Glomerular endothelial cell (primary cell): ENCODE results near the gene CRISPLD2. TPM values are rescaled to one million over a fixed set of nuclear protein-coding genes. Genes with fewer than 3 reads are reported as not detected.
"Not testable (repeated sequence)": the region's sequence is repeated elsewhere in the genome, so short reads cannot be mapped to it uniquely, and the experiment has no call there.

Experiments
- DNase-seq: peaks from one replicate; pipeline ENCODE4 v3.0.0-alpha.2; 2011; ENCODE audit warnings: low read depth, low spot score; ENCODE audit errors: extremely low read depth
- total RNA-seq: library from RNA; depleted of rRNA; stranded (reverse); fragments of >200 nt; gene quantifications from 2 replicates; pipeline ENCODE4 v1.2.3, GENCODE V29; 2015

CRISPLD2 gene
- total RNA-seq, 1 donor from 2014 or later = 9.9 TPM

DNA sequence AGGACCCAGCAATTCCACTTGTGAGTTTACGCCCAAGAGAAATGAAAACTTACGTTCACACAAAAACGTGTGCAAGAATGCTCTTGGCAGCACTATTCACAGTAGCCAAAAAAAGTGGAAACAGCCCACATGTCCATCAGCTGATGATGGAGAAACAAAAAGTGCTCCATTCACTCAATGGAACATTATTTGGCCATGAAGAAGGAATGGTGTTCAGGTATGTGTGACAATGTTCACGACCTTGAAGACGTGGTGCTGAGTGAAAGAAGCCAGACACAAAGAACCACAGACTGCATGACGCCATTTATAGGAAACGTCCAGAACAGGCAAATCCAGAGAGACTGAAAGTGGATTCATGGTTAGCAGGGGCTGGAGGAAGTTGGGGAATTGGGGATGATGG lies 106.7 kb downstream of the CRISPLD2 start:
- DNase-seq = no peak

- no peak for DNase-seq
Measured at GRCh38 chr16:84927621-84928591, 108.1 kb downstream of the CRISPLD2 start.

DNA sequence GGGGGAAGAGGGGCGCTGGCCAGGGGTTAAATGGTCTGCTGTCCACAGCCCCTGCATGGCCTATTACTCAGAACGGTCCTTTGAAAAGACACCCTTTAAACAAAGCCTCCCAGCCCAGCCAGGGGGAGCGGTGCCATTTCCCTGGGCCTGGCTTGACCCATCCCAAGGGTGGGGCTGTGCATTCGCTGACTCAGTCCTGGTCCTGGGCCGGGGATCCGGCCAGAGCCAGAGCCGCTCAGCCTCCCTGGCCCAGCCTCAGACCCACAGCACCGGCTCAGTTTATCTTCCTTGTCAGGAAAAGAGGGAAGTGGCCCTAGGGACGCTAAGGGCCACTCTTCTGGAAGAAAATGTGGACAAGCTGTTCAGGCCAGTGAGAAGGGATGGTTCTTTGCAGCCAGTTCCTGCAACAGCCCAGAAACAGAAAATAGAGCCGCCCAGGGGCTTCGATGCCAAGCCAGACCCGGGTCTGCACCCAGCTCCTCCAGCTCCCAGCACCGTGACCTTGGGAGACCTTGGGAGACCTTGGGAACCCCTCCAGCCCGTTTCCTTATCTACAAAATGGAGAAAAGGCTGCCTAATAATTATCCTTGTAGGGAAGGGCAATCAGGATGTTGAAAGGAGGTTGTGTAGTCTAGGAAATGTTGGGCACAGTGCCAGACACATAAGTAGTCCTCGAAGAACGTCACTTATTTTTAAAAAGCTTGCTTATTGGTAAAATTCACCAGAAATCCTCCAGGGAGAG lies 109.1 kb downstream of the CRISPLD2 start:
- no peak for DNase-seq

GRCh38 chr16:84929421-84930297 lies 109.9 kb downstream of the CRISPLD2 start:
- no peak for DNase-seq

DNA sequence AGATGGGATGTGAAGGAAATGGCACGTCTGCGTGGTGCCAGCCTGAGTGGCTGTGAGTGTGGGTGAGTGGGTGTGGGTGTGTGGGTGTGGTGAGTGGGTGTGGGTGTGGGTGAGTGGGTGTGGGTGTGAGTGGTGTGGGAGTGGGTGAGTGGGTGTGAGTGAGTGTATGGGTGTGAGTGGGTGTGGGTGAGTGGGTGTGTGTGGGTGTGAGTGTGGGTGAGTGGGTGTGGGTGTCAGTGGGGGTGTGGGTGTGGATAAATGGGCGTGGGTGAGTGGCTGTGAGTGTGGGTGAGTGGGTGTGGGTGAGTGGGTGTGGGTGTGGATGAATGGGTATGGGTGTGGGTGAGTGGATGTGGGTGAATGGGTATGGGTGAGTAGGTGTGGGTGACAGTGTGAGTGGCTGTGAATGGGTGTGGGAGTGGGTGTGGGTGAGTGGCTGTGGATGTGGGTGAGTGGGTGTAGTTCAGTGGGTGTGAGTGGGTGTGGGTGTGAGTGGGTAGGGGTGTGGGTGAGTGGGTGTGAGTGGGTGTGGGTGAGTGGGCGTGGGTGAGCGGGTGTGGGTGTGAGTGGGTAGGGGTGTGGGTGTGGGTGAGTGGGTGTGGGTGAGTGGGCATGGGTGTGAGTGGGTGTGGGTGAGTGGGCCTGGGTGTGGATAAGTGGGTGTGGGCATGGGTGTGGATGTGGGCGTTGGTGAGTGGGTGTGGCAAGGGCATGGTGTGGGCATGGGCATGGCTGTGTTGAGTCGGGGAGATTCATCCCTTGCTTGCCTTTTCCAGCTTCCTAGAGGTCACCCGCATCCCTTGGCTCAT lies 110.7 kb downstream of the CRISPLD2 start:
- no peak for DNase-seq

DNA sequence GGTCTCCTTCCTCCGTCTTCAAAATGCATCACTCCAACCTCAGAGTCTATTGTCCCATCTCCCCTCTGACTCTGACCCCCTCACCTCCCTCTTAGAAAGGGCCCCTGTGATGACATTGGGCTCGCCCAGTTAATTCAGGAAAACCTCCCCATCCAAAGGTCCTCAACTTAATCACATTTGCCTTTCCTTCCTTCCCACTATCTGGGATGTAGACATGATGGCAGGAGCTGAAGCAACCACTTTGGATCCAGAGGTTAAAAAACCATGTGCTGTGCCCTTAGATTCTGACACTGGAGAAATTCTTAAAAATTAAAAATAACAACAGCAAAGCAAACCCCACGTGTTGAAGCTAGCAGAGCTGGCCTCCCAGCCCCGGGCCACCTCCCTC lies 111.3 kb downstream of the CRISPLD2 start:
- no peak for DNase-seq

GRCh38 chr16:84931506-84931905 lies 111.7 kb downstream of the CRISPLD2 start:
- no peak for DNase-seq

DNA sequence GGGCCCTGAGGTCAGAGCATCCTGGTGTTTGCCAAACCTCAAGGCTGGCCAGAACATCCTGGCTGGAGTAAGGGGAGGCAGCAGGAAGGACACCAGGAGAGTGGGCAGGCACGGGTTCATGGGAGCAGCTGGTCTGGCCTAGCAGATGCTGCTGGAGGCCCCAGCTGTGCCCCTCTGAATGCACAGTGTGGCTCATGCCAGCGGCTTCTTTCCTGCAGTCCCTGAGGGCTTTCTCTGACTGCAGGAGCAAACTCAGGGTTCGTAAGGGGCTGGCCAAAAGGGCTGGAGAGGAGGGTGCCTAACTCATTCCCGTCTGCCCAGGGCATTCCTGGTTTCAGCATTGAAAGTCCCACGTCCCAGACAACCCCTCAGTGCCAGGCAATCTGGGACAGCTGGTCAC lies 112.9 kb downstream of the CRISPLD2 start:
- no peak for DNase-seq

DNA sequence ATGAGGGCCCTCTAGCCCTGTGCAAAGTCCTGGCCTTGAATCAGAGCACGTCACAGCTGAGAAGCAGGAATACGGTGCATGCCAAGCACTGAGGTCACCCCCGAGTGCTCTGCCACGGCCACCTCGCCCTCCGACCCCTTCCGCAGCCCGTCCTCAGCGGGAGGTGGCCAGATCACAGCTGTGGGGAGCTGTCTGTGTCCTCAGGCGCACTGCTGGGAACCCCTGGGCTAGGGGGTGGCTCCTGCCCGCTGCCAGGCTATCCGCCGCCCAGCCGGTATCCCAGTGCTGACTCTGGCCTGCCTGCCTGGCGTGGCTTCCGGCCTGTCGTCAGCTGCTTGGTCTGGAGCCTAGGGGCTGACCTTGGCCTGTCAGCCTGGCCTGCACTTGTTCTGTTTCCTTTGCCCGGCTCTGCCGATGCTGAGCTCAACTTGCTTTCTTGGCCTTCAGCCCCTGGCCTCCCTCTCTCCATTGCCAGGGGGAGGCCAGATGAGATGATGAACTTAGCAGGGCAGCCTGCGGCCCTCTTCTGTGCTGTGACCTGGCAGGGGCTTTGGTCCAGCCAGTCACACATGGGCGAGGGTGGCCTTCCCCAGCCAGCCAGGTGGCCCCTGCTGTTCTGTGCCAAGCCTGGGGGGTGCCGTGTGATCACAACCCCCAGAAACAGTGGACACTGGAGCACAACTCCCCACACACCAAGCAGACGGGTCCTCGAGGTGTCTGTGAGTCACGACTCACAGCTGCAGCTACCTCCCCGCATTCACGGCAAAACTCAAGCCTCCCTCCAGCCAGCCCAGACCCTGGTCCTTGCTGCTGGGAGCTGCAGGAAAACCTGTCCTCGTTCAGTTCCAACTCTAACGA lies 114.2 kb downstream of the CRISPLD2 start:
- DNase-seq = no peak

- no peak for DNase-seq
Measured at GRCh38 chr16:84937196-84938005, 117.6 kb downstream of the CRISPLD2 start.

DNA sequence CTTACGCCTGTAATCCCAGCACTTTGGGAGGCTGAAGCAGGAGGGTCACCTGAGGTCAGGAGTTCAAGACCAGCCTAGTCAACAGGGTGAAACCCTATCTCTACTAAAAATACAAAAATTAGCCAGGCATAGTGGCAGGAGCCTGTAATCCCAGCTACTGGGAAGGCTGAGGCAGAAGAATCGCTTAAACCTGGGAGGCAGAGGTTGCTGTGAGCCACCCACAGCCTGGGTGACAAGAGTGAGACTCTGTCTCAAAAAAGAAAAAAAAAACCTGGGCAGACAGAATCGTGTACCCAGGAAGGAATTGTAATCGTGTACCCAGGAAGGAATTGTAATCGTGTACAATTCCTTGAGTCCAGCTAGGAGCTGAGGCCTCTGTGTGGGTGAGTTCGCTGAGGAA lies 118.8 kb downstream of the CRISPLD2 start:
- DNase-seq = not testable (repeated sequence)

GRCh38 chr16:84940670-84941551 lies 121.1 kb downstream of the CRISPLD2 start:
- no peak for DNase-seq

DNA sequence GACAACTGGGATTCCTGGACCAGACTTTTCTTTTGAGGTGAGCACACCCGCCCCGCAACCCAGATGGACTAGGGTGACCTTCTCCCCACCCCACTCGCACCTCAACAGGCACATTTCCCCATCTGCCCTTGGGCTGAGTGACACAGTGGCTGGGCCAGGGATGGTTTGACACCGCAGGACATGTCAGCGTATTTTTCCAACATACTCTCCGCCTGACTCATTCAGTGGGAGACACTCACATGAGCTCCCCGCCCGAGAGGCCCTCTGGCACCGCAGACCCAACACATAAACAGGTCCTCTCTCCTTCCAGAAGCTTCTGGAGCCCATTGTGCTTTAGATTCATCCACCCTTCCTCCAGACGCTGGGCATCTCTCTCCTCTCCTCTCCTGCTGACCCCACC lies 122.1 kb downstream of the CRISPLD2 start:
- DNase-seq = no peak

GRCh38 chr16:84942786-84943185 lies 123.0 kb downstream of the CRISPLD2 start:
- DNase-seq = no peak

DNA sequence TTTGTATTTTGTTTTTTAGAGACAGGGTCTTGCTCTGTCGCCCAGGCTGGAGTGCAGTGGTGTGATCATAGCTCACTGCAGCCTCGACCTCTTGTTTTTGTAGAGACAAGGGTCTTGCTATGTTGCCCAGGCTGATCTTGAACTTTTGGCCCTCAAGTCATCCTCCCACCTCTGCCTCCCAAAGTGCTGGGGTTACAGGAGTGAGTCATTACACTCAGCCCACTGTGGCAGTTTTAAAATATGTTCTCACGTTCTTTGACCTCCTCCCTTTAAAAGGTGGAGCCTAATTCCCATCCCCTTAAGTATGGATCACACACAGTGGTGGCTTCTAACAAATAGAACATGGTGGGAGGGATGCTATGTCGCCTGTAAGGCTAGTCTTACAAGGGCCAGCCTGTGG lies 123.8 kb downstream of the CRISPLD2 start:
- DNase-seq = no peak

DNA sequence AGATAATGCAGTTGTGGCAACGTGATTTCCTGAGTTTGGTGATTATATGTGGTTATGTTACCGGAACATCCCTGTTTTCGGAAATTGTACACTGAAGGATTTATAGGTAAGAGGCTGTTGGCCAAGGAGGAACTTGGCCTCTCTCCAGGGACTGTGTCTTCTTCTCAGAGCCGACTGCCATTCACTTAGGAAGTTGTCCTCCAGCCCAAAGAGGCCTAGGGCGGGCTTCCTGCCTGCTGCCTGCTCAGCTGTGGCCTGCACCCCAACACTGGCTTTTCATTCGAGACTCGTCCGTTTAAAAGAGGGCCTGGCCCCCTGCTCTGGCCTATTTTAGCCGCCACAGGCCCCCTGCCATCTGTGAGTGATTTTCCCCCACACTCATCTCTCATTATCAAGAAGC lies 127.2 kb downstream of the CRISPLD2 start:
- no peak for DNase-seq
